ENCODE measurements around the gene SLC66A2. TPM values are rescaled to one million over a fixed set of nuclear protein-coding genes. Genes with fewer than 3 reads are reported as not detected.
"Not testable (repeated sequence)": the region's sequence is repeated elsewhere in the genome, so short reads cannot be mapped to it uniquely, and the experiment has no call there.

SLC66A2 gene
- 31.8 and 35.8 TPM in 2 replicates for total RNA-seq

DNA sequence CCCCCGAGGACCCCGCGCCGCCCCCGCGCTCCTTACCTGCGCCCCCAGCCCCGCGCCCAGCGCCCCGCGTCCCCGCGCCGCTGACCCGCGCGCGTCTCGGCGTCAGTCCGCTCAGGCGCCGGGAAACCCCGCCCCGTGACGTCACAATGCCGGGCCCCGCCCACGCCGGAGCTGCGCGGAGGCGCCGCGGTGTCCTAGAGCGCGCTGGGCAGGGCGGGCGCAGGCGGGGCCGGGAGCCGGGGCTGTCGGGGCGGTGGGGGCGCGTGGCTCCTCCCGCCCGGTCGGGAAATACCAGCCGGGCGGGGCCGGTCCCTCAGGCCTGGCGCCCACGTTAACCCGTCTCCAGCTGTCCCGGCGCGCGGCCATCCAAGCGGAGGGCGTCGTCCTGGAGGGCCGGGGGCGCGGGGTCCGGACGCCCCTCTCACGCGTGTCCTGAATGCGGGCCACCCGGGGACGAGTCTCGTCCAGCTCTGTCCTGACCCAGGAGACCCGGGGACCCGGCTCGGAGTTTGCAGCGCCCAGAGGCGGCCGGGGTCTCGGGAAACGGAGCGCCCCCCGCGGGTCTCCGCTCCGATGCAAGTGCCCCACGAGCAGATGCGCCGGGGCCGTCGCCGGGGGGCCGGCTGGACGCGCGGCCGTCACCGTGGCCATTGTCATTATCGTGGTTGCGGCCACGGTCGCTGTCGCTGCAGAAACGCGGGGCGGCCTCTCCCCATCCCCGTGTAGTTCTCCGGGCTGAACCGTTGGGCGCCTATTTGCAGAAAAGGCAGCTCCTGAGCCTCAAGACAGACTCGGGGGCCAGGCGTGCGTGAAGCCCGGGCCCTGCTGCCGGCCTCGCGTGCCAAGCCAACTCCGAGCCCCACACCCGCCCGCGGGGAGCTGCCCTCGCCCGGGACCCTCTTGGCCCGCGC lies at the start of gene SLC66A2:
Gene SLC66A2, minus strand, starts transcription at position 109 of the 911 bp plus-strand sequence. CDS start 727 bp downstream, outside the sequence.
- H4K20me1 ChIP-seq (ENCODE audit: insufficient read depth, low read length): peaks cover 30% of the 10 kb centered on the region
- H3K79me2 ChIP-seq (ENCODE audit: insufficient read depth, low read length): peaks cover 42% of the 10 kb centered on the region
- H3K4me3 ChIP-seq (ENCODE audit: insufficient read depth, low read length): peak within 1 kb of the TSS; percentile 85
- DNase-seq (ENCODE audit: insufficient read length, low spot score, missing footprints): peak; percentile 100
- H3K9me3 ChIP-seq (ENCODE audit: low read depth, low read length): no peaks in the 10 kb centered on the region
- peak within 1 kb of the TSS; percentile 87 for H3K4me2 ChIP-seq (ENCODE audit: insufficient read depth, low read length)
- peaks cover 10% of the 10 kb centered on the region for H3K36me3 ChIP-seq (ENCODE audit: insufficient read depth, low read length)
- H3K27me3 ChIP-seq (ENCODE audit: insufficient read depth, low read length): no peaks in the 10 kb centered on the region
- TF ChIP-seq, protein P1, sequence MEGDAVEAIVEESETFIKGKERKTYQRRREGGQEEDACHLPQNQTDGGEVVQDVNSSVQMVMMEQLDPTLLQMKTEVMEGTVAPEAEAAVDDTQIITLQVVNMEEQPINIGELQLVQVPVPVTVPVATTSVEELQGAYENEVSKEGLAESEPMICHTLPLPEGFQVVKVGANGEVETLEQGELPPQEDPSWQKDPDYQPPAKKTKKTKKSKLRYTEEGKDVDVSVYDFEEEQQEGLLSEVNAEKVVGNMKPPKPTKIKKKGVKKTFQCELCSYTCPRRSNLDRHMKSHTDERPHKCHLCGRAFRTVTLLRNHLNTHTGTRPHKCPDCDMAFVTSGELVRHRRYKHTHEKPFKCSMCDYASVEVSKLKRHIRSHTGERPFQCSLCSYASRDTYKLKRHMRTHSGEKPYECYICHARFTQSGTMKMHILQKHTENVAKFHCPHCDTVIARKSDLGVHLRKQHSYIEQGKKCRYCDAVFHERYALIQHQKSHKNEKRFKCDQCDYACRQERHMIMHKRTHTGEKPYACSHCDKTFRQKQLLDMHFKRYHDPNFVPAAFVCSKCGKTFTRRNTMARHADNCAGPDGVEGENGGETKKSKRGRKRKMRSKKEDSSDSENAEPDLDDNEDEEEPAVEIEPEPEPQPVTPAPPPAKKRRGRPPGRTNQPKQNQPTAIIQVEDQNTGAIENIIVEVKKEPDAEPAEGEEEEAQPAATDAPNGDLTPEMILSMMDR (IDR thresholded peaks at IDR 0.05; ENCODE audit: extremely low read depth, low read depth, low read length): no peak
- peak within 1 kb of the TSS; percentile 78 for H2AFZ ChIP-seq (ENCODE audit: low read length)
- H3K27ac ChIP-seq (ENCODE audit: low read depth, low read length): peak within 1 kb of the TSS; percentile 58
- peaks cover 11% of the 10 kb centered on the region for H3K4me1 ChIP-seq (ENCODE audit: insufficient read depth, low read length)

DNA sequence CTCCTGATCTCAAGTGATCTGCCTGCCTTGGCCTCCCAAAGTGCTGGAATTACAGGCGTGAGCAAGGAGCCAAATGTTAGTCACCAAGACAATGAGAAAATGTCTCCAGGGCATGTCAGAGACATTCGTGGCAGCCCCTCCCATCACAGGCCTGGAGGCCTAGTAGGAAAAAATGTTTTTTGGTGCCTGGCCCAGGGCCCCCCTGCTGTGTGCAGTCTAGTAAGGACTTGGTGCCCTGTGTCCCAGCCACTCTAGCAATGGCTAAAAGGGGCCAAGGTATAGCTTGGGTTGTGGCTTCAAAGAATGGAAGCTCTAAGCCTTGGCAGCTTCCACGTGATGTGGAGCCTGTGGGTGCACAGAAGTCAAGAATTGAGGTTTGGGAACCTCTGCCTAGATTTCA lies 49.4 kb upstream of the SLC66A2 start:
- H3K27ac ChIP-seq (ENCODE audit: low read depth, low read length): no peak overlapping the region
- no peak for DNase-seq (ENCODE audit: insufficient read length, low spot score, missing footprints)
- H3K9me3 ChIP-seq (ENCODE audit: low read depth, low read length): no peaks in the 10 kb centered on the region
- no peaks in the 10 kb centered on the region for H4K20me1 ChIP-seq (ENCODE audit: insufficient read depth, low read length)
- peaks cover 3% of the 10 kb centered on the region for H3K4me1 ChIP-seq (ENCODE audit: insufficient read depth, low read length)
- H3K4me2 ChIP-seq (ENCODE audit: insufficient read depth, low read length): no peak overlapping the region
- H3K79me2 ChIP-seq (ENCODE audit: insufficient read depth, low read length): no peaks in the 10 kb centered on the region
- no peak overlapping the region for H3K4me3 ChIP-seq (ENCODE audit: insufficient read depth, low read length)
- no peaks in the 10 kb centered on the region for H3K36me3 ChIP-seq (ENCODE audit: insufficient read depth, low read length)
- H3K27me3 ChIP-seq (ENCODE audit: insufficient read depth, low read length): no peaks in the 10 kb centered on the region
- TF ChIP-seq, protein P1 (IDR thresholded peaks at IDR 0.05; ENCODE audit: extremely low read depth, low read depth, low read length): no peak
- no peak overlapping the region for H2AFZ ChIP-seq (ENCODE audit: low read length)

DNA sequence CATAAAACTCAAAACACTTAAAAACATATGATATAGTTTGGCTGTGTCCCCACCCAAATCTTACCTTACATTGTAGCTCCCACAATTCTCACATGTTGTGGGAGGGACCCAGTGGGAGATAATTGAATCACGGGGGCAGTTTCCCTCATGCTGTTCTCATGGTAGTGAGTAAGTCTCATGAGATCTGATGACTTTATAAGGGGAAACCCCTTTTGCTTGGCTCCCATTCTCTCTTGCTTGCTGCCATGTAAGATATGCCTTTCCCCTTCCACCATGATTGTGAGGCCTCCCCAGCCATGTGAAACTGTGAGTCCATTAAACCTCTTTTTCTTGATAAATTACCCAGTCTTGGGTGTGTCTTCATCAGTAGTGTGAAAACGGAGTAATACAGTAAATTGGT lies 48.2 kb upstream of the SLC66A2 start:
- not testable (repeated sequence) for H2AFZ ChIP-seq (ENCODE audit: low read length); H3K27me3 ChIP-seq (ENCODE audit: insufficient read depth, low read length); H3K4me3 ChIP-seq (ENCODE audit: insufficient read depth, low read length); H4K20me1 ChIP-seq (ENCODE audit: insufficient read depth, low read length); H3K36me3 ChIP-seq (ENCODE audit: insufficient read depth, low read length); H3K4me2 ChIP-seq (ENCODE audit: insufficient read depth, low read length); H3K79me2 ChIP-seq (ENCODE audit: insufficient read depth, low read length); H3K9me3 ChIP-seq (ENCODE audit: low read depth, low read length); DNase-seq (ENCODE audit: insufficient read length, low spot score, missing footprints); H3K4me1 ChIP-seq (ENCODE audit: insufficient read depth, low read length); H3K27ac ChIP-seq (ENCODE audit: low read depth, low read length)

DNA sequence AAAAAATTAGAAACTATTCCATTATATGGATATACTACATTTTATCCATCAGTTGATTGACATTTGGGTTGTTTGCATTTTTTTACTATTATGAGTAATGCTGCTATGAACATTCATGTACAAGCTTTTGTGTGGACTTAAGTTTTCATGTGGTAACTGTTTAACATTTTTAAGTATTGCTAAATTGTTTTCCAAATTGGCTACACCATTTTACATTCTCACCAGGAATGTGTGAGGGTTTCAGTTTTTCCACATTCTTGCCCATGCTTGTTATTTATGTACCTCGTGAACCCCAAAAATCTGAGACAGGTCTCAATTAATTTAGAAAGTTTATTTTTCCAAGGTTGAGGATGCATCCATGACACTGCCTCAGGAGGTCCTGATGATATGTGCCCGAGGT lies 40.0 kb upstream of the SLC66A2 start:
- no peak for DNase-seq (ENCODE audit: insufficient read length, low spot score, missing footprints)
- peaks cover 14% of the 10 kb centered on the region for H3K4me1 ChIP-seq (ENCODE audit: insufficient read depth, low read length)
- peaks cover 20% of the 10 kb centered on the region for H3K79me2 ChIP-seq (ENCODE audit: insufficient read depth, low read length)
- peaks cover under 1% of the 10 kb centered on the region for H3K36me3 ChIP-seq (ENCODE audit: insufficient read depth, low read length)
- H3K27ac ChIP-seq (ENCODE audit: low read depth, low read length): no peak overlapping the region
- TF ChIP-seq, protein P1 (IDR thresholded peaks at IDR 0.05; ENCODE audit: extremely low read depth, low read depth, low read length): no peak
- H2AFZ ChIP-seq (ENCODE audit: low read length): no peak overlapping the region
- H3K4me2 ChIP-seq (ENCODE audit: insufficient read depth, low read length): no peak overlapping the region
- no peaks in the 10 kb centered on the region for H3K9me3 ChIP-seq (ENCODE audit: low read depth, low read length)
- peaks cover 8% of the 10 kb centered on the region for H4K20me1 ChIP-seq (ENCODE audit: insufficient read depth, low read length)
- no peak overlapping the region for H3K4me3 ChIP-seq (ENCODE audit: insufficient read depth, low read length)
- H3K27me3 ChIP-seq (ENCODE audit: insufficient read depth, low read length): no peaks in the 10 kb centered on the region

Measured in osteoblast (primary cell).